ENCODE results near the gene SARM1. TPM values are rescaled to one million over a fixed set of nuclear protein-coding genes. Genes with fewer than 3 reads are reported as not detected.

The SARM1 gene
- total RNA-seq, 6 experiments from 2014 or later: 2.8 to 5.1 (median 3.9) TPM

GRCh38 chr17:28369684-28370034 lies 1.8 kb upstream of the SARM1 start:
- ATAC-seq: peak; percentile 0 to 4 (median 2)
- peak overlapping the region; percentile 70 to 92 (median 85) for H3K27ac ChIP-seq
- no CpG with 5 or more reads among the region's 10 CpGs for WGBS (ENCODE audit: insufficient coverage, low coverage, low lambda C conversion rate, missing lambda C conversion rate)

GRCh38 chr17:28370035-28370743 lies 1.3 kb upstream of the SARM1 start, which contains the start of gene VTN:
VTN (minus strand) TSS chr17:28370307; CDS start chr17:28370203, 104 bp downstream.
- H3K27ac ChIP-seq: peak within 1 kb of the TSS; percentile 70 to 92 (median 85)
- peak within 1 kb of the TSS; percentile 63 to 92 (median 88) for H3K4me3 ChIP-seq
- TF ChIP-seq POLR2A (IDR thresholded peaks at IDR 0.05) (peak; percentile 63), CTCF (IDR thresholded peaks at IDR 0.05) (peak in 1 of 4 donors; percentile 5)
- H3K4me1 ChIP-seq: peaks cover 0 to 22% (median 2%) of the 10 kb centered on the region in 4 donors
- intact Hi-C loops (cut with DNase I): no loop called here
- WGBS (ENCODE audit: insufficient coverage, low coverage, low lambda C conversion rate, missing lambda C conversion rate): 4% methylated on average over 5 of the region's 8 CpGs
- peak; percentile 89 to 94 (median 93) for DNase-seq
- H3K27me3 ChIP-seq: no peaks in the 10 kb centered on the region
- peak; percentile 62 to 71 (median 65) for ATAC-seq
- H3K9me3 ChIP-seq: no peaks in the 10 kb centered on the region
- H3K36me3 ChIP-seq: peaks cover 0 to 27% (median 10%) of the 10 kb centered on the region in 4 donors

More at GRCh38 chr17:28369684-28370034, 1.8 kb upstream of the SARM1 start:
- no peaks in the 10 kb centered on the region for H3K27me3 ChIP-seq
- H3K4me1 ChIP-seq: peaks cover 0 to 22% (median 2%) of the 10 kb centered on the region in 4 donors
- intact Hi-C loops (cut with DNase I): no loop called here
- peak in 2 of 3 donors; percentile 54 to 66 for DNase-seq
- TF ChIP-seq CTCF (IDR thresholded peaks at IDR 0.05) (peak in 2 of 4 donors; percentile 2 to 19), POLR2A (IDR thresholded peaks at IDR 0.05) (no peak)
- peak overlapping the region; percentile 63 to 92 (median 88) for H3K4me3 ChIP-seq
- peaks cover 0 to 27% (median 10%) of the 10 kb centered on the region in 4 donors for H3K36me3 ChIP-seq
- H3K9me3 ChIP-seq: no peaks in the 10 kb centered on the region

- no peak for DNase-seq
- H3K9me3 ChIP-seq: no peaks in the 10 kb centered on the region
- peak in 1 of 4 donors; percentile 0 for ATAC-seq
These were observed 770 bp upstream of the SARM1 start for GRCh38 chr17:28370744-28371103.

More at GRCh38 chr17:28370744-28371103, 770 bp upstream of the SARM1 start:
- peaks cover 0 to 22% (median 2%) of the 10 kb centered on the region in 4 donors for H3K4me1 ChIP-seq
- peaks cover 0 to 27% (median 10%) of the 10 kb centered on the region in 4 donors for H3K36me3 ChIP-seq
- TF ChIP-seq POLR2A (IDR thresholded peaks at IDR 0.05) (no peak), CTCF (IDR thresholded peaks at IDR 0.05) (no peak)
- WGBS (ENCODE audit: insufficient coverage, low coverage, low lambda C conversion rate, missing lambda C conversion rate): 25% methylated on average over 1 of the region's 1 CpG
- peak overlapping the region; percentile 14 to 92 (median 85) for H3K27ac ChIP-seq
- intact Hi-C loops (cut with DNase I): no loop called here
- H3K27me3 ChIP-seq: no peaks in the 10 kb centered on the region
- peak overlapping the region; percentile 11 to 92 (median 47) for H3K4me3 ChIP-seq
